HCT116 (cell line): ENCODE measurements around the gene KAT6B. TPM values are rescaled to one million over a fixed set of nuclear protein-coding genes. Genes with fewer than 3 reads are reported as not detected.

Source experiments
- ATAC-seq: fragments of 200-7000 bp; cut with Tn5 transposase; 2 replicates; pipeline ENCODE4 v1.9.1; 2020; ENCODE audit warnings: mild to moderate bottlenecking, moderate library complexity
- BruUV-seq: library from RNA; stranded (reverse); fragments of 400-500 nt; replicated peaks from 2 replicates; lab custom pipeline; 2021; lab: Mats Ljungman, UMichigan
- CTCF ChIA-PET: fragments of 300-600 bp; sonication (Branson Sonifier 250); formaldehyde crosslinking; loops from one replicate; lab custom pipeline; 2021; ENCODE audit warnings: antibody characterized with exemption; lab: Charles Lee
- POLR2A ChIA-PET: fragments of 300-600, 350-600 bp; sonication (Branson Sonifier 250); formaldehyde crosslinking; loops from one replicate; lab custom pipeline; 2021; ENCODE audit warnings: antibody characterized with exemption; lab: Charles Lee
- RAD21 ChIA-PET, 2 experiments: fragments of 300-600 bp; sonication (Branson Sonifier 250); formaldehyde crosslinking; loops; one replicate each; lab custom pipeline; 2023; ENCODE audit warnings: low total read pairs in 2 of 2; ENCODE audit not compliant: uncharacterized antibody in 2 of 2, unreplicated experiment in 2 of 2, low non-redundant PET in 1 of 2; lab: Charles Lee
- DNase-seq: peaks from one replicate; pipeline ENCODE4 v3.0.0-alpha.2; 2010; ENCODE audit warnings: low read depth, low spot score
- H2AFZ ChIP-seq: fragments of 200-600 bp; shearing (Covaris generic), sonication (generic); 2 replicates; pipeline ENCODE4 v1.6.1; 2017; ENCODE audit warnings: low read depth, mixed run types, mixed read lengths, antibody characterized with exemption, low read length; ENCODE audit not compliant: poor library complexity, severe bottlenecking
- H3K27ac ChIP-seq: 2 replicates; pipeline ENCODE4 v1.5.1; 2012; ENCODE audit warnings: low read depth, low read length
- H3K27me3 ChIP-seq: fragments of 200-600 bp; sonication (generic); 2 replicates; pipeline ENCODE4 v1.6.1; 2016; ENCODE audit warnings: mixed run types, low read length, mixed read lengths; ENCODE audit not compliant: insufficient read depth
- H3K36me3 ChIP-seq, 2 experiments: fragments of 200-500 bp in 1 of 2; fragments of 200-600 bp in 1 of 2; sonication (Bioruptor generic) in 1 of 2; sonication (generic) in 1 of 2; 2 replicates each; pipeline versions ENCODE4 v1.5.1 to v1.6.1; 2014 to 2016; ENCODE audit warnings: low read length in 2 of 2, inconsistent platforms in 1 of 2, mixed read lengths in 1 of 2, mixed run types in 1 of 2; ENCODE audit not compliant: insufficient read depth in 2 of 2, control insufficient read depth in 1 of 2
- H3K4me1 ChIP-seq, 2 experiments: fragments of 200-600 bp in 1 of 2; sonication (generic) in 1 of 2; 2 replicates each; pipeline versions ENCODE4 v1.5.1 to v1.6.1; 2012 to 2017; ENCODE audit warnings: low read length in 2 of 2, inconsistent platforms in 1 of 2, mild to moderate bottlenecking in 1 of 2, mixed read lengths in 1 of 2, mixed run types in 1 of 2, moderate library complexity in 1 of 2; ENCODE audit not compliant: insufficient read depth in 2 of 2, control insufficient read depth in 1 of 2
- H3K4me2 ChIP-seq: fragments of 200-600 bp; sonication (generic); 2 replicates; pipeline ENCODE4 v1.6.1; 2017; ENCODE audit warnings: mixed run types, low read length, mixed read lengths
- H3K4me3 ChIP-seq, 2 experiments: fragments of 200-600 bp in 1 of 2; sonication (generic) in 1 of 2; replicated peaks in 1 of 2; 2 replicates each; pipeline ENCODE4 v1.5.1; 2011 to 2016; ENCODE audit warnings: low read length in 2 of 2, control low read depth in 1 of 2, low read depth in 1 of 2, mild to moderate bottlenecking in 1 of 2, mixed read lengths in 1 of 2, mixed run types in 1 of 2
- H3K79me2 ChIP-seq: fragments of 200-600 bp; sonication (generic); 2 replicates; pipeline ENCODE4 v1.6.1; 2017; ENCODE audit warnings: mild to moderate bottlenecking, mixed run types, low read length, moderate library complexity, mixed read lengths; ENCODE audit not compliant: insufficient read depth
- H3K9ac ChIP-seq: fragments of 200-600 bp; sonication (generic); 2 replicates; pipeline ENCODE4 v1.6.1; 2016; ENCODE audit warnings: low read length, mixed read lengths
- H3K9me2 ChIP-seq: fragments of 200-600 bp; sonication (generic), shearing (Covaris generic); 2 replicates; pipeline ENCODE4 v1.6.1; 2017; ENCODE audit warnings: mixed run types, mild to moderate bottlenecking, moderate library complexity; ENCODE audit not compliant: insufficient read depth
- H3K9me3 ChIP-seq, 2 experiments: fragments of 200-500 bp in 1 of 2; fragments of 200-600 bp in 1 of 2; sonication (Bioruptor generic) in 1 of 2; sonication (generic) in 1 of 2; 2 replicates each; pipeline ENCODE4 v1.6.1; 2014 to 2017; ENCODE audit warnings: low read length in 2 of 2, mixed read lengths in 2 of 2, inconsistent platforms in 1 of 2, low read depth in 1 of 2, mild to moderate bottlenecking in 1 of 2, mixed run types in 1 of 2, moderate library complexity in 1 of 2; ENCODE audit not compliant: control insufficient read depth in 1 of 2, insufficient read depth in 1 of 2
- H4K20me1 ChIP-seq: fragments of 200-600 bp; sonication (generic), shearing (Covaris generic); 2 replicates; pipeline ENCODE4 v1.6.1; 2017; ENCODE audit warnings: mixed run types, mild to moderate bottlenecking, moderate library complexity; ENCODE audit not compliant: insufficient read depth
- CBX3 ChIP-seq: IDR thresholded peaks from 2 replicates; pipeline ENCODE4 v1.6.1; 2012; ENCODE audit warnings: low read depth
- CEBPB ChIP-seq: IDR thresholded peaks from 2 replicates; pipeline ENCODE4 v1.6.1; 2012; ENCODE audit warnings: low read depth
- EGR1 ChIP-seq: IDR thresholded peaks from 2 replicates; pipeline ENCODE4 v1.6.1; 2012; ENCODE audit warnings: low read depth
- EZH2 ChIP-seq: fragments of 200-600 bp; sonication (generic); IDR thresholded peaks from 2 replicates; pipeline ENCODE4 v1.6.1; 2017; ENCODE audit warnings: antibody characterized with exemption, mixed run types
- FOSL1 ChIP-seq: IDR thresholded peaks from 2 replicates; pipeline ENCODE4 v1.6.1; 2012; ENCODE audit warnings: low read depth
- JUND ChIP-seq: IDR thresholded peaks from 2 replicates; pipeline ENCODE4 v1.6.1; 2012
- POLR2A ChIP-seq: IDR thresholded peaks from 2 replicates; pipeline ENCODE4 v1.7.0; 2011; ENCODE audit warnings: borderline replicate concordance; ENCODE audit not compliant: insufficient read depth, insufficient read length; ENCODE audit errors: extremely low read depth
- POLR2AphosphoS5 ChIP-seq: IDR thresholded peaks from 2 replicates; pipeline ENCODE4 v1.6.1; 2011; ENCODE audit warnings: mild to moderate bottlenecking, low read depth, low read length, moderate library complexity
- RAD21 ChIP-seq: IDR thresholded peaks from 2 replicates; pipeline ENCODE4 v1.6.1; 2012; ENCODE audit warnings: low read depth, mild to moderate bottlenecking
- SP1 ChIP-seq: IDR thresholded peaks from 2 replicates; pipeline ENCODE4 v1.6.1; 2012; ENCODE audit warnings: low read depth
- SRF ChIP-seq: IDR thresholded peaks from 2 replicates; pipeline ENCODE4 v1.6.1; 2012; ENCODE audit warnings: low read depth
- TCF7L2 ChIP-seq: IDR thresholded peaks from 2 replicates; pipeline ENCODE4 v1.7.0; 2011; ENCODE audit warnings: borderline replicate concordance, inconsistent platforms; ENCODE audit not compliant: insufficient read depth, insufficient read length; ENCODE audit errors: extremely low read depth
- ZFX ChIP-seq: fragments of 450-650 bp; IDR thresholded peaks from 2 replicates; pipeline ENCODE4 v1.6.1; 2017
- intact Hi-C: fragments of 100-400 bp; cut with micrococcal nuclease; formaldehyde crosslinking; loops from 2 replicates; pipeline ENCODE4 v1.10.0; 2022
- total RNA-seq: library from RNA; stranded (reverse); gene quantifications from one replicate; pipeline ENCODE4 v1.2.1, GENCODE V29; 2021; ENCODE audit not compliant: unreplicated experiment
- TF ChIP-seq, protein P1 (sequence below): IDR thresholded peaks from 2 replicates; pipeline ENCODE4 v1.6.1; 2012

The KAT6B gene
- total RNA-seq, 1 experiment from 2014 or later = 17.8 TPM

- Histone ChIP-seq H3K36me3 (no peaks in the 10 kb centered on the region), H3K27me3 (no peaks in the 10 kb centered on the region), H3K4me1 (no peaks in the 10 kb centered on the region), H3K79me2 (no peaks in the 10 kb centered on the region), H3K9me3 (no peaks in the 10 kb centered on the region), H3K4me3 (no peak overlapping the region), H3K27ac (no peak overlapping the region), H4K20me1 (no peaks in the 10 kb centered on the region), H3K9ac (no peak overlapping the region), H2AFZ (no peak overlapping the region), H3K4me2 (no peak overlapping the region), H3K9me2 (no peaks in the 10 kb centered on the region)
- no peak for TF ChIP-seq ZFX
- no peak for TF ChIP-seq POLR2AphosphoS5
- TF ChIP-seq POLR2A = no peak
- no peak for TF ChIP-seq SRF
- TF ChIP-seq SP1 = no peak
- TF ChIP-seq EZH2 = no peak
- no peak for TF ChIP-seq JUND
- TF ChIP-seq RAD21 = no peak
- TF ChIP-seq EGR1 = no peak
- TF ChIP-seq, protein P1, sequence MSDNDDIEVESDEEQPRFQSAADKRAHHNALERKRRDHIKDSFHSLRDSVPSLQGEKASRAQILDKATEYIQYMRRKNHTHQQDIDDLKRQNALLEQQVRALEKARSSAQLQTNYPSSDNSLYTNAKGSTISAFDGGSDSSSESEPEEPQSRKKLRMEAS = no peak
- no peak for TF ChIP-seq CBX3
- no peak for TF ChIP-seq TCF7L2
- TF ChIP-seq CEBPB = no peak
- ChIA-PET POLR2A (no interaction called here), RAD21 (no interaction called here), CTCF (no interaction called here)
- BruUV-seq = no TSS peak
- ATAC-seq = no peak
- intact Hi-C loops = no loop called here
- no peak for DNase-seq
Observed at GRCh38 chr10:75072727-75073126, 246.3 kb downstream of the KAT6B start.

- Histone ChIP-seq H3K27ac (no peak overlapping the region), H3K4me2 (no peak overlapping the region), H3K4me1 (no peaks in the 10 kb centered on the region), H3K36me3 (no peaks in the 10 kb centered on the region), H3K9me3 (no peaks in the 10 kb centered on the region), H3K9ac (no peak overlapping the region), H2AFZ (no peak overlapping the region), H3K4me3 (no peak overlapping the region), H3K27me3 (no peaks in the 10 kb centered on the region), H3K9me2 (no peaks in the 10 kb centered on the region), H3K79me2 (no peaks in the 10 kb centered on the region), H4K20me1 (no peaks in the 10 kb centered on the region)
- CTCF ChIA-PET = no interaction called here
- no TSS peak for BruUV-seq
- no peak for DNase-seq
- ATAC-seq = no peak
- POLR2A ChIA-PET = no interaction called here
- intact Hi-C loops = no loop called here
- RAD21 ChIA-PET = no interaction called here
- TF ChIP-seq EZH2 (no peak), CEBPB (no peak), CBX3 (no peak), FOSL1 (no peak), SRF (no peak), POLR2AphosphoS5 (no peak)
- TF ChIP-seq, protein P1 = no peak
Observed at GRCh38 chr10:75073442-75073841, 247.0 kb downstream of the KAT6B start.
